DMS53 (cell line): ENCODE results near the gene ELFN1.

ENCODE experiments used
- DNase-seq: peaks from one replicate; lab custom pipeline; 2025; lab: John Stamatoyannopoulos, UW

Gene ELFN1

DNA sequence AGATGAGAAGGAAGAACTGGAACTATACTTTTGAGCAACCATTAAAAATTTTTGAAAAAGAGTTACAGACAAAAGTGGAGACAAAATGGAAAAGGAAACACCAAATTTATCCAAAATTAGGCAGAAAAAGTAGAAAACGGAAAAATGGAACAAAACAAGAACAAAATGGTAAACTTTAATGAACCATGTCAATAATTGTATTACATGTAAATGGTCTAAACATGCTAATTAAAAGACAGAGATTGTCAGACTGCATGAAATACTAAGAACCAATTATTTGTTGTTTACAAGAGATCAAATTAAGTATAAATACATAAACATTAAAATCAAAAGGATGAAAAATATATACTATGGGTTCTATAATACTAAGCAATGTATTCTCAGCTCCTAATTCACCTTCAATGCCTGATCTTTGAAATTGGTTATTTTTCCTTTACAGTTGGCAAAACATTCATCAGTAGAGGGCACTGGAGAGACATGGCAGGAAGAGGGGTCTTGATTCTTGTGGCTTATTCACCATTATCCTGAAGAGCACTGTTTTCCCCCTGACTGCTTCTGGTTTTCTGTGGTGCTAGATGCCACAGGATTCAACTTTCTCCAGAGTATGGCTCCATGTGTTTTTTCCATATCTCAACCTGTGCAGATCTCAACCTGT, 124.9 kb downstream of the ELFN1 start:
- peak; percentile 40 for DNase-seq
